Peyer's patch (tissue), 4 donors: ENCODE data around the gene TCF7L2. TPM values are rescaled to one million over a fixed set of nuclear protein-coding genes. Genes with fewer than 3 reads are reported as not detected.

Experiments used
- DNase-seq, 3 donors: peaks; one replicate each; pipeline ENCODE4 v3.0.0-alpha.2; 2017 to 2019
- H3K27ac ChIP-seq, 4 donors: fragments of 200-600 bp; sonication (generic); one replicate each; pipeline ENCODE4 v1.5.1; 2016 to 2019
- H3K27me3 ChIP-seq, 2 donors: fragments of 200-600 bp; sonication (generic); one replicate each; pipeline ENCODE4 v1.5.1; 2019
- H3K36me3 ChIP-seq, 3 donors: fragments of 200-600 bp; sonication (generic); one replicate each; pipeline ENCODE4 v1.5.1; 2016 to 2019
- H3K4me1 ChIP-seq, 4 donors: fragments of 200-600 bp; sonication (generic); one replicate each; pipeline ENCODE4 v1.5.1; 2016 to 2019
- H3K4me3 ChIP-seq, 4 donors: fragments of 200-600 bp; sonication (generic); 1 replicate in 3 of 4; 2 replicates in 1 of 4; pipeline ENCODE4 v1.5.1; 2016 to 2019; ENCODE audit warnings: mild to moderate bottlenecking in 1 of 4
- H3K9me3 ChIP-seq, 4 donors: fragments of 200-600 bp; sonication (generic); one replicate each; pipeline ENCODE4 v1.5.1; 2016 to 2019; ENCODE audit warnings: mild to moderate bottlenecking in 1 of 4
- POLR2A ChIP-seq, 2 donors: fragments of 450-650 bp; IDR thresholded peaks; one replicate each; pipeline ENCODE4 v1.5.1; 2017; ENCODE audit warnings: antibody characterized with exemption in 2 of 2, mild to moderate bottlenecking in 2 of 2, moderate library complexity in 2 of 2
- total RNA-seq, 4 donors: library from RNA; depleted of rRNA; stranded (reverse); fragments of >200 nt; gene quantifications; one replicate each; pipeline ENCODE4 v1.1.0, GENCODE V29; 2016
- TF ChIP-seq, protein P1 (sequence below), 6 experiments: fragments of 450-650 bp in 4 of 6; fragments of 200-600 bp in 2 of 6; sonication (generic) in 1 of 6; IDR thresholded peaks; one replicate each; pipeline ENCODE4 v1.5.1; 2017 to 2019; ENCODE audit warnings: antibody characterized with exemption in 6 of 6, mild to moderate bottlenecking in 3 of 6, moderate library complexity in 1 of 6

The TCF7L2 gene
- total RNA-seq, 4 donors from 2014 or later: 72.3 to 148 (median 93.0) TPM

- TF ChIP-seq, protein P1, sequence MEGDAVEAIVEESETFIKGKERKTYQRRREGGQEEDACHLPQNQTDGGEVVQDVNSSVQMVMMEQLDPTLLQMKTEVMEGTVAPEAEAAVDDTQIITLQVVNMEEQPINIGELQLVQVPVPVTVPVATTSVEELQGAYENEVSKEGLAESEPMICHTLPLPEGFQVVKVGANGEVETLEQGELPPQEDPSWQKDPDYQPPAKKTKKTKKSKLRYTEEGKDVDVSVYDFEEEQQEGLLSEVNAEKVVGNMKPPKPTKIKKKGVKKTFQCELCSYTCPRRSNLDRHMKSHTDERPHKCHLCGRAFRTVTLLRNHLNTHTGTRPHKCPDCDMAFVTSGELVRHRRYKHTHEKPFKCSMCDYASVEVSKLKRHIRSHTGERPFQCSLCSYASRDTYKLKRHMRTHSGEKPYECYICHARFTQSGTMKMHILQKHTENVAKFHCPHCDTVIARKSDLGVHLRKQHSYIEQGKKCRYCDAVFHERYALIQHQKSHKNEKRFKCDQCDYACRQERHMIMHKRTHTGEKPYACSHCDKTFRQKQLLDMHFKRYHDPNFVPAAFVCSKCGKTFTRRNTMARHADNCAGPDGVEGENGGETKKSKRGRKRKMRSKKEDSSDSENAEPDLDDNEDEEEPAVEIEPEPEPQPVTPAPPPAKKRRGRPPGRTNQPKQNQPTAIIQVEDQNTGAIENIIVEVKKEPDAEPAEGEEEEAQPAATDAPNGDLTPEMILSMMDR (IDR thresholded peaks at IDR 0.05): no peak
- TF ChIP-seq POLR2A (IDR thresholded peaks at IDR 0.05): no peak
- Histone ChIP-seq H3K36me3 (peaks cover 0 to 6% (median 0%) of the 10 kb centered on the region in 3 donors), H3K27me3 (no peaks in the 10 kb centered on the region), H3K27ac (peak overlapping the region; percentile 25 to 89 (median 36)), H3K4me1 (peaks cover 0 to 42% (median 7%) of the 10 kb centered on the region in 4 donors), H3K9me3 (no peaks in the 10 kb centered on the region), H3K4me3 (peak overlapping the region in 1 of 4 donors; percentile 75)
- no peak for DNase-seq
These were observed 6.7 kb downstream of the TCF7L2 start for GRCh38 chr10:112956631-112957350.

DNA sequence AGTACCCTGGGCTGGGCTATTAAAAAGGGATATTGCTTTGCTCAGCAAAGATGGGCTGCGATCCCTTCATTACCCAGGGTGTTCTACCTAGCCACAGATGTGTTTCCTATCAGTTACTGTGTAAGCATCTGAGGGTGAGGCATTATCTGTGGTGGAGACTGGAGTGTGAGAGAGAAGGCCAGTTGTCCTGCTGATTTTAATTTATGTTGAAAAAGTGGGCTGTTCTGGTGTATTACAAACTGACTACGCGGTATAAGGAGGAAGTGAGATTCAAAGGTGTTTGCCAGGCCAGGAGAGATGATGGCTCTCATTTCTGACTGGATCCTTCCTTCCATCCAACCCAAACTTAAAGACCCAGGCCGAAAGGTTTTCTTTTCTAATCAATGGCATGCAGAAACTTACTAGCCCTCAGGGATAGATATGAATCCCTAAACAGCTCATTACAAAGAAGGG lies 7.6 kb downstream of the TCF7L2 start:
- H3K27me3 ChIP-seq: no peaks in the 10 kb centered on the region
- DNase-seq: no peak
- no peak overlapping the region for H3K4me3 ChIP-seq
- H3K27ac ChIP-seq: no peak overlapping the region
- H3K36me3 ChIP-seq: peaks cover 0 to 6% (median 0%) of the 10 kb centered on the region in 3 donors
- H3K4me1 ChIP-seq: peaks cover 0 to 43% (median 3%) of the 10 kb centered on the region in 4 donors
- H3K9me3 ChIP-seq: no peaks in the 10 kb centered on the region
- TF ChIP-seq POLR2A (IDR thresholded peaks at IDR 0.05): no peak
- TF ChIP-seq, protein P1 (IDR thresholded peaks at IDR 0.05): no peak

GRCh38 chr10:112958275-112958995 lies 8.4 kb downstream of the TCF7L2 start:
- Histone ChIP-seq H3K4me1 (peaks cover 0 to 43% (median 3%) of the 10 kb centered on the region in 4 donors), H3K27me3 (no peaks in the 10 kb centered on the region), H3K9me3 (no peaks in the 10 kb centered on the region), H3K27ac (no peak overlapping the region), H3K4me3 (no peak overlapping the region), H3K36me3 (peaks cover 0 to 6% (median 0%) of the 10 kb centered on the region in 3 donors)
- TF ChIP-seq POLR2A (IDR thresholded peaks at IDR 0.05): no peak
- TF ChIP-seq, protein P1 (IDR thresholded peaks at IDR 0.05): no peak
- no peak for DNase-seq

- Histone ChIP-seq H3K9me3 (no peaks in the 10 kb centered on the region), H3K27me3 (no peaks in the 10 kb centered on the region), H3K4me3 (no peak overlapping the region), H3K36me3 (peaks cover 0 to 13% (median 0%) of the 10 kb centered on the region in 3 donors), H3K27ac (peak overlapping the region in 1 of 4 donors; percentile 33), H3K4me1 (peaks cover 0 to 43% (median 3%) of the 10 kb centered on the region in 4 donors)
- DNase-seq: no peak
- no peak for TF ChIP-seq POLR2A (IDR thresholded peaks at IDR 0.05)
- TF ChIP-seq, protein P1 (IDR thresholded peaks at IDR 0.05): peak in 1 of 6 experiments; percentile 4
These were observed 9.3 kb downstream of the TCF7L2 start for GRCh38 chr10:112959207-112959838.

GRCh38 chr10:112960151-112960681 lies 10.2 kb downstream of the TCF7L2 start:
- no peaks in the 10 kb centered on the region for H3K27me3 ChIP-seq
- no peak overlapping the region for H3K4me3 ChIP-seq
- no peaks in the 10 kb centered on the region for H3K9me3 ChIP-seq
- H3K36me3 ChIP-seq: peaks cover 0 to 13% (median 0%) of the 10 kb centered on the region in 3 donors
- no peak for DNase-seq
- TF ChIP-seq, protein P1 (IDR thresholded peaks at IDR 0.05): no peak
- TF ChIP-seq POLR2A (IDR thresholded peaks at IDR 0.05): no peak
- peaks cover 0 to 41% (median 3%) of the 10 kb centered on the region in 4 donors for H3K4me1 ChIP-seq
- H3K27ac ChIP-seq: no peak overlapping the region
